Naive B cell (primary cell): ENCODE measurements around the gene NCK2. TPM values are rescaled to one million over a fixed set of nuclear protein-coding genes. Genes with fewer than 3 reads are reported as not detected.

Source experiments
- ATAC-seq, 2 donors: fragments of 150-1000 bp; cut with Tn5 transposase; 2 replicates each; pipeline ENCODE4 v1.10.0; 2021; ENCODE audit warnings: low read depth in 2 of 2, mild to moderate bottlenecking in 2 of 2, moderate library complexity in 2 of 2
- DNase-seq: peaks from one replicate; pipeline ENCODE4 v3.0.0; 2022
- H3K27ac Mint-ChIP-seq, 6 donors: one replicate each; pipeline ENCODE4 v1.8.0; 2020 to 2022; ENCODE audit warnings: mild to moderate bottlenecking in 6 of 6, mixed read lengths in 6 of 6, moderate library complexity in 5 of 6, inconsistent platforms in 2 of 6
- H3K27me3 Mint-ChIP-seq, 3 donors: one replicate each; pipeline ENCODE4 v1.8.0; 2021 to 2022; ENCODE audit warnings: mixed read lengths in 3 of 3, mild to moderate bottlenecking in 1 of 3
- H3K36me3 Mint-ChIP-seq, 2 donors: one replicate each; pipeline ENCODE4 v1.8.0; 2020 to 2022; ENCODE audit warnings: mixed read lengths in 2 of 2, inconsistent platforms in 1 of 2, mild to moderate bottlenecking in 1 of 2
- H3K4me1 Mint-ChIP-seq, 3 donors: one replicate each; pipeline ENCODE4 v1.8.0; 2020 to 2022; ENCODE audit warnings: mixed read lengths in 3 of 3, inconsistent platforms in 1 of 3, mild to moderate bottlenecking in 1 of 3, moderate library complexity in 1 of 3
- H3K4me3 Mint-ChIP-seq, 8 donors: one replicate each; pipeline ENCODE4 v1.8.0; 2020 to 2022; ENCODE audit warnings: mild to moderate bottlenecking in 8 of 8, mixed read lengths in 8 of 8, moderate library complexity in 8 of 8, inconsistent platforms in 2 of 8
- H3K9me3 Mint-ChIP-seq, 7 donors: one replicate each; pipeline ENCODE4 v1.8.0; 2020 to 2022; ENCODE audit warnings: mixed read lengths in 7 of 7, mild to moderate bottlenecking in 5 of 7, inconsistent platforms in 2 of 7, moderate library complexity in 1 of 7
- polyA plus RNA-seq, 6 donors: library from polyadenylated mRNA; unstranded; fragments of 300-500 nt; fragmentation: Illumina TruSeq; gene quantifications; one replicate each; pipeline ENCODE4 v1.2.3, GENCODE V29; 2021; ENCODE audit warnings: low read depth in 6 of 6

NCK2 gene
- polyA plus RNA-seq, 6 donors from 2014 or later = 70.7 to 108 (median 76.7) TPM

DNA sequence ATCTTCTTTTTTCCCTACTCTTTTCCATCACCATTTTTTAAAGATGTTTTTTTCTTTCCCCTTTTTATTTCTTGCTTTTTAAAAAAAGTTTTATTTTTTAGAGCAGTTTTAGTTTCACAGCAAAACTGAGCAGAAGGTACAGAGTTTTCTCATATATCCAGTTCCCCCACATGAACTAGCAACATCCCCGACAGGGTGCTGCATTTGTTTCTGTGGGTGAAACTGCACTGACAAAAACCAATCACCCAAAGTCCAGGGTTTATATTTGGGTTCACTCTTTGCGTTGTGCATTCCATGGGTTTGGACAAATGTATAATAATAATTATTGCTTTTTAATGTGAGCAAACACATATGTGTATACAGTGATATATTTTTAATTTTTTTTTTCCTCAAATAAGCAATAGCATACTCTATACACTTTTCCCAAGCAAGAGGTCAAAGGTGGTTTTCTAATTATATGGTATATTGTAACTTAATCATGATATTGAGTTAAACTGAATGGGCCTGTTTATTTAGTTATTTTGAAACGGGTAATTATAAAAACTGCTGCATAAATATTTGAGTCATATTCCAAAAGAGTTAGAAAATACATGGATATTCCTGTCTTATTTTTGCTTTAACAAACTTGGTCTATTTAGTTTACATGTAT lies 50.3 kb downstream of the NCK2 start:
- Mint-ChIP-seq H3K36me3 (no peaks in the 10 kb centered on the region), H3K4me1 (peaks cover 62 to 96% (median 81%) of the 10 kb centered on the region in 3 donors), H3K27me3 (no peaks in the 10 kb centered on the region), H3K9me3 (peaks cover 0 to 1% (median 0%) of the 10 kb centered on the region in 7 donors), H3K27ac (peak overlapping the region; percentile 59 to 98 (median 96)), H3K4me3 (peak overlapping the region; percentile 76 to 90 (median 82))
- ATAC-seq = no peak
- DNase-seq = no peak

DNA sequence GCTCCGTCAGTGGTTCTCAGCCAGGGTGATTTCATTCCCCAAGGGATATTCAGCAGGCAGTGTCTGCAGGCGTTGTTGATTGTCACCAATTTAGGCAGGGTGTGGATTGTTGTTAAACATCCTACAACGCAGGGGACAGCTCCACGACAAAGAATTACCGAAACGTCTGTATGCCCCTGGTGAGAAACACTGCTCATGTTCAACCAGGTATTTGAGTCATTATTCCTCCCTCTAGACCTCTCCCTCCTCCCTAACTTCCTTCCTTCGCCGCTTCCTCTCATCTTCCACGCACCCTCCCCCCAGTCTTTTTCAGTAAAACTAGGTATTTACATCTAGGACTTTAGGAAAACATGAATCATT lies 50.8 kb downstream of the NCK2 start:
- DNase-seq (no peak), ATAC-seq (no peak)
- peak overlapping the region; percentile 95 to 98 (median 96) for H3K27ac Mint-ChIP-seq

GRCh38 chr2:105796131-105796638 lies 51.5 kb downstream of the NCK2 start:
- peaks cover 0 to 6% of the 10 kb centered on the region in 2 donors for H3K36me3 Mint-ChIP-seq
- ATAC-seq (no peak), DNase-seq (no peak)
- H3K4me3 Mint-ChIP-seq = peak overlapping the region; percentile 76 to 90 (median 82)
- no peaks in the 10 kb centered on the region for H3K27me3 Mint-ChIP-seq
- H3K9me3 Mint-ChIP-seq = peaks cover 0 to 1% (median 0%) of the 10 kb centered on the region in 7 donors
- peaks cover 63 to 96% (median 81%) of the 10 kb centered on the region in 3 donors for H3K4me1 Mint-ChIP-seq
- H3K27ac Mint-ChIP-seq = peak overlapping the region; percentile 95 to 98 (median 96)

More for the DNA sequence above, 50.8 kb downstream of the NCK2 start:
- Mint-ChIP-seq H3K4me3 (peak overlapping the region; percentile 76 to 90 (median 82)), H3K4me1 (peaks cover 62 to 96% (median 81%) of the 10 kb centered on the region in 3 donors), H3K9me3 (peaks cover 0 to 1% (median 0%) of the 10 kb centered on the region in 7 donors), H3K36me3 (no peaks in the 10 kb centered on the region), H3K27me3 (no peaks in the 10 kb centered on the region)

DNA sequence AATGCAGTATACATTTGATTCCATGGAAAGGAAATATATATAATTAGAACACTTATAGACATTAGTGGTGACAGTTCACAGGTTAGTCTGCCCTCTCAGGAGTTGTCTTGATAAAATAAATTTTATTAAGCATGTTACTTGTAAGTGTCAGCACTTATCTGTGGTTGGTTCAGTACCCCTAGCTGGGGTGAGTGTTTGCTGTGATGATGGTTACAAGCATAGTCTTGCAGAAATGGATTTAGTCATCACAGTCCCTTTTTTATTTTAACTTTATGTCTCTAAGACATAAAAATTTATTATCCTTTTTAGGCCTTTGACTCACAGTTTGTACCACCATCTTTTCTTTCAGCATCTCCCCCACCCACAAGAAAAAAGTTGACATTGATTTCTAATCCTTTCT lies 52.1 kb downstream of the NCK2 start:
- peaks cover 0 to 1% (median 0%) of the 10 kb centered on the region in 7 donors for H3K9me3 Mint-ChIP-seq
- H3K36me3 Mint-ChIP-seq = peaks cover 0 to 6% of the 10 kb centered on the region in 2 donors

DNA sequence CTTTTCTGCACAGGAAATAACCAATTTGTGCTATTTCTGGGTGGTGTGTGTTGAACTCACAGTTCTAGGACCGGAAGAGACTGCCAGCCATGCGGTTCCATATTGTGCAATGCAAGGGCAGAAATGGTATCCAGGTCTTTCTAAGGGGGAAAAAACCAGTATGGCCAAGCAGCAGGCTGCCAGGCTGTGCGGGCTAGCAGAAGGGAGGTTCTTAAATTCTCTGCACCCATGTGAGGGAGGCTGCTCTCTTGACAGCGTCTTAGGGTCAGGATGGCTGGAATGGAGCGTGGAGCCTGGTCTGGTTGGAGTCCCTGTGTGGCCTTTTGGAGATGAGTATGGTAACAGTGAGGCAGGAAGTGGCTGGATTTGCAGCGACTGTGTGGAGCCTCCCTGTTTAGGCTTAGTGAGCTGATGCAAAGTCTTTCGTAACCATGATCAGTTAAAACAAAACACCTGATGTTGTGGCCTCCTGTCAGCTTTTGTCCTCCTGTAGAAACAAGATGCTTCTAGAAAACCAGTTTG lies 52.6 kb downstream of the NCK2 start:
- peaks cover 0 to 1% (median 0%) of the 10 kb centered on the region in 7 donors for H3K9me3 Mint-ChIP-seq
- ATAC-seq = peak in 1 of 2 donors; percentile 15
- H3K27ac Mint-ChIP-seq = peak overlapping the region; percentile 91 to 98 (median 96)

More for the DNA sequence above, 52.1 kb downstream of the NCK2 start:
- Mint-ChIP-seq H3K27ac (peak overlapping the region; percentile 94 to 98 (median 96)), H3K4me1 (peaks cover 64 to 96% (median 81%) of the 10 kb centered on the region in 3 donors), H3K4me3 (peak overlapping the region; percentile 76 to 90 (median 83)), H3K27me3 (no peaks in the 10 kb centered on the region)
- no peak for DNase-seq
- ATAC-seq = no peak

DNA sequence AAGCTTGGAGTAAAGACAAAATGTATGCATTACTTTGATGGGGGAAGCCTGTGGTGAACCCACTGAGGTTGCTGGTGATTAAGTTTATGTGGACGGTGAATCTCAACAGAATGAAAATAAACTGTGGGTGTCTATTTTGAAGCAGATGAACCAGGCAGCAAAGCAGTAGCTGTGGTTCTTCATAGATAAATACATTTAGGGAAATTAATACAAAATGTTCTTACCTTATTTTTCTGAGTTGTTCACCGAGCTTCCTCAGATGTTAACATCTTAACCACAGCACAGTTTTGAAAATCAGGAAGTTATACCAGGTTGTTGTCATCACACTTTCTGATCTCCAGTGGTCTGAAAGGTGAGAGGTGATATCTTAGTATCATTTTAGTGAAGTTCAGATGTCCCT lies 53.9 kb downstream of the NCK2 start:
- ATAC-seq (peak; percentile 49 to 58), DNase-seq (peak; percentile 77)
- H3K9me3 Mint-ChIP-seq = peaks cover 0 to 1% (median 0%) of the 10 kb centered on the region in 7 donors
- peaks cover 0 to 10% of the 10 kb centered on the region in 2 donors for H3K36me3 Mint-ChIP-seq
- peak overlapping the region; percentile 63 to 90 (median 82) for H3K4me3 Mint-ChIP-seq
- peak overlapping the region; percentile 91 to 98 (median 96) for H3K27ac Mint-ChIP-seq
- peaks cover 66 to 96% (median 81%) of the 10 kb centered on the region in 3 donors for H3K4me1 Mint-ChIP-seq
- H3K27me3 Mint-ChIP-seq = no peaks in the 10 kb centered on the region

More for the DNA sequence above, 52.6 kb downstream of the NCK2 start:
- Mint-ChIP-seq H3K27me3 (no peaks in the 10 kb centered on the region), H3K4me3 (peak overlapping the region; percentile 76 to 90 (median 83)), H3K4me1 (peaks cover 68 to 96% (median 81%) of the 10 kb centered on the region in 3 donors), H3K36me3 (peaks cover 0 to 9% of the 10 kb centered on the region in 2 donors)
- DNase-seq = no peak

DNA sequence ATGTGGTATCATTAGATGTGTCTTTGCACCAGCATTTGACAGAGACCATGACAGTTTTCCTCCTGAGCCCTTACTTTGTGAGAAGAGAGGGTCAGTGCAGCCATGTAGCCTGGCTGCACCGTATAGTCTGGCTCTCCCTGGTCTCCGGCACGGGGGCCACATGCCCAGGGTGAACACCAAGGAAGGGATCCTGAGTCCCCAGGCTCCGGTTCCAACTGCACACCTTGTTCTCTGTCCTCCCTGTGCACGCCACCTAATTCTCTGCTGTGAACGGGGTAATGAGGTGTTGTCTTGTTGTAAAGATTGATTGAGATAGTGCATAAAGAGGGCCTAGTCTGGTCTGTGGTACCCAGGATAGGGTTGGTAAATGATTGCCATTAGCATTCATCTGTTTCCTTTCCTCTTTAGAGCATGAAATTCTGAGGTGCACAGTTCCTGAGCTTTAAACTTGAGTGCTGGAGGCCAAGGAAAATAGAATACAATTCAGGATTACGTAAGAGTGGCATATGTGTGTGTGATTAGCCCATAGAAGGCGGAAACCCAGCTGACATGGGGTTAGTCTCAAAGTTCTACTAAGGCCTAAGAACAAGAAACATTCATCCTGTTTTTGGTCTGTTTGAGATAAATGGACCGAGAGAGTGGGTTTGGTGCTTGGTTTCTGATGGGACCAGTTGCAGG lies 55.5 kb downstream of the NCK2 start:
- H3K4me3 Mint-ChIP-seq = peak overlapping the region; percentile 60 to 90 (median 81)
- H3K4me1 Mint-ChIP-seq = peaks cover 77 to 100% (median 94%) of the 10 kb centered on the region in 3 donors
- DNase-seq = peak; percentile 36
- peaks cover 0 to 5% (median 0%) of the 10 kb centered on the region in 7 donors for H3K9me3 Mint-ChIP-seq
- H3K27ac Mint-ChIP-seq = peak overlapping the region; percentile 91 to 99 (median 98)
- H3K36me3 Mint-ChIP-seq = peaks cover 3 to 10% of the 10 kb centered on the region in 2 donors
- no peak for ATAC-seq
- H3K27me3 Mint-ChIP-seq = no peaks in the 10 kb centered on the region

- Mint-ChIP-seq H3K36me3 (peaks cover 9 to 16% of the 10 kb centered on the region in 2 donors), H3K4me1 (peaks cover 74 to 99% (median 95%) of the 10 kb centered on the region in 3 donors), H3K27ac (peak overlapping the region; percentile 91 to 99 (median 98)), H3K9me3 (peaks cover 0 to 5% (median 0%) of the 10 kb centered on the region in 7 donors), H3K27me3 (no peaks in the 10 kb centered on the region), H3K4me3 (peak overlapping the region; percentile 60 to 90 (median 81))
- DNase-seq = peak; percentile 62
- peak; percentile 10 to 44 for ATAC-seq
These were observed 56.4 kb downstream of the NCK2 start for GRCh38 chr2:105800953-105801635.

DNA sequence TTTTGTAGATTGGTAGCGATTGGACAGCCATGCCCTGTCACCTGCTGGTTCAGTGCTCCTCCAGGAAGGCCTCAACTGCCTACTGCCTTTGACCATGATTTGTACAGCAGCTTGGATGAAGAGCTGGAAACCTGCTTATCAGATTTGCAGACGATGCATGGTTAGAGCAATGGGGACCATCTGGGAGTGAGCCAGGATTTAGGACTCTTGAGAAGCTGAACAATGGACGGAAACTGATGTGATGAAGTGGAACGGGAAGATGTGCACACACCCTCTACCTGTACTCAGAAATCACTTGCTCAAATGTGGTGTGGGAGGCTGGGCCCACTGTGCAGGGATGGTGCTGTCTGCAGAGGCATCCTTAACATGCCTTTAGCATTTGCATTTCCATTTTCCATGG lies 57.2 kb downstream of the NCK2 start:
- no peak for ATAC-seq
- Mint-ChIP-seq H3K36me3 (peaks cover 9 to 16% of the 10 kb centered on the region in 2 donors), H3K9me3 (peaks cover 0 to 5% (median 0%) of the 10 kb centered on the region in 7 donors), H3K4me1 (peaks cover 72 to 99% (median 94%) of the 10 kb centered on the region in 3 donors), H3K27me3 (no peaks in the 10 kb centered on the region), H3K27ac (peak overlapping the region; percentile 95 to 99 (median 98)), H3K4me3 (peak overlapping the region; percentile 60 to 90 (median 82))
- DNase-seq = no peak

DNA sequence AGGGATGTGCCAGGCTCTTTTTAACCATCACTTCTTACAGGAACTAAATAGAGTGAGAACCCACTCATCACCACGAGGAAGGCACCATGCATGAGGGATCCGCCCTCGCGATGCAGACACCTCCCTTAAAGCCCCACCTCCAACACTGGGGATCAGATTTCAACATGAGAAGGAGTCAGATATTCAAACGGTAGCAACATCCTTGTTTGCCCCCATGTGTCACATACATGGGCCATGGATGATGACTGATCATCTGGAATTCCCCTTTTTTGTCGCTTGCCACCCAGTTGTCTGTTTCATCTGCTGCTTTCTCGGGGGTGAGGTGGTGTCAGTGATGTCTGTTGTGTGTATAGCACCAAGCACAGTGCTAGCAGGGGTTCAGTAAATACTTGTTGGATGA lies 57.9 kb downstream of the NCK2 start:
- peak; percentile 73 to 80 for ATAC-seq
- H3K36me3 Mint-ChIP-seq = peaks cover 9 to 16% of the 10 kb centered on the region in 2 donors

DNA sequence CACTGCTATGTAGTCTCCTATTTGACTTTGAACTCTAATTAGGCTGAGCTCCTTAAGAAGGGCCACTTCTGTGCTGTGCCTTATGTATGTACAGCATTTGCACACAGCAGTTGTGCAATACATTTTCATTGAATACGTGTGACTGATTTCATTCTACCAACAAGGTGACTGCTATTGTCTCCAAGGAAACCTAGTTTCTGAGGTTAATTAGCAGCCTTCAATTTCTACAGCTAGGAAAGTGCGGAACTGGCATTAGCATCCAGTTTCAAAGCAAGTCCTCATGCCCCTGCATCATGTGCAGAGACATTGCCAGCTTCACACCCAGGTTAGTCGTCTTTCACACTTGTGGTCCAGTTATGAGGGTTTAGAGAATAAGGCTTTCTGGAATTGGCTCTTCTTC lies 58.6 kb downstream of the NCK2 start:
- H3K27ac Mint-ChIP-seq = peak overlapping the region; percentile 95 to 99 (median 98)
- H3K27me3 Mint-ChIP-seq = no peaks in the 10 kb centered on the region
- peaks cover 0 to 3% (median 0%) of the 10 kb centered on the region in 7 donors for H3K9me3 Mint-ChIP-seq
- DNase-seq = no peak
- peaks cover 9 to 16% of the 10 kb centered on the region in 2 donors for H3K36me3 Mint-ChIP-seq
- no peak for ATAC-seq
- H3K4me3 Mint-ChIP-seq = peak overlapping the region in 4 of 8 donors; percentile 25 to 82 (median 69)
- H3K4me1 Mint-ChIP-seq = peaks cover 71 to 95% (median 90%) of the 10 kb centered on the region in 3 donors

More for the DNA sequence above, 57.9 kb downstream of the NCK2 start:
- Mint-ChIP-seq H3K4me1 (peaks cover 70 to 96% (median 88%) of the 10 kb centered on the region in 3 donors), H3K27ac (peak overlapping the region; percentile 95 to 99 (median 98)), H3K4me3 (peak overlapping the region; percentile 59 to 90 (median 82)), H3K9me3 (peaks cover 0 to 3% (median 0%) of the 10 kb centered on the region in 7 donors), H3K27me3 (no peaks in the 10 kb centered on the region)
- DNase-seq = peak; percentile 81

GRCh38 chr2:105803773-105804172 lies 59.1 kb downstream of the NCK2 start:
- H3K36me3 Mint-ChIP-seq = peaks cover 9 to 16% of the 10 kb centered on the region in 2 donors
- DNase-seq (no peak), ATAC-seq (no peak)
- peak overlapping the region in 7 of 8 donors; percentile 1 to 82 (median 62) for H3K4me3 Mint-ChIP-seq
- no peaks in the 10 kb centered on the region for H3K27me3 Mint-ChIP-seq
- peaks cover 71 to 95% (median 90%) of the 10 kb centered on the region in 3 donors for H3K4me1 Mint-ChIP-seq
- H3K27ac Mint-ChIP-seq = peak overlapping the region; percentile 95 to 99 (median 98)
- H3K9me3 Mint-ChIP-seq = peaks cover 0 to 3% (median 0%) of the 10 kb centered on the region in 7 donors
